Skin of body (tissue), 2 donors: ENCODE results near the gene LAMC3. TPM values are rescaled to one million over a fixed set of nuclear protein-coding genes. Genes with fewer than 3 reads are reported as not detected.
"Not testable (repeated sequence)": the region's sequence is repeated elsewhere in the genome, so short reads cannot be mapped to it uniquely, and the experiment has no call there.

Source experiments
- DNase-seq: peaks from one replicate; lab custom pipeline; 2025; lab: John Stamatoyannopoulos, UW
- total RNA-seq: library from RNA; depleted of rRNA; stranded (reverse); fragments of >200 nt; gene quantifications from one replicate; pipeline ENCODE4 v1.2.3, GENCODE V29; 2014

LAMC3 gene
- total RNA-seq, 1 donor from 2014 or later = 8.1 TPM

GRCh38 chr9:130991778-130992681 is 16.9 kb upstream of the LAMC3 start:
- DNase-seq = no peak

GRCh38 chr9:130992682-130993032 is 16.3 kb upstream of the LAMC3 start:
- no peak for DNase-seq

- no peak for DNase-seq
Observed at GRCh38 chr9:130993303-130994030, 15.5 kb upstream of the LAMC3 start.

DNA sequence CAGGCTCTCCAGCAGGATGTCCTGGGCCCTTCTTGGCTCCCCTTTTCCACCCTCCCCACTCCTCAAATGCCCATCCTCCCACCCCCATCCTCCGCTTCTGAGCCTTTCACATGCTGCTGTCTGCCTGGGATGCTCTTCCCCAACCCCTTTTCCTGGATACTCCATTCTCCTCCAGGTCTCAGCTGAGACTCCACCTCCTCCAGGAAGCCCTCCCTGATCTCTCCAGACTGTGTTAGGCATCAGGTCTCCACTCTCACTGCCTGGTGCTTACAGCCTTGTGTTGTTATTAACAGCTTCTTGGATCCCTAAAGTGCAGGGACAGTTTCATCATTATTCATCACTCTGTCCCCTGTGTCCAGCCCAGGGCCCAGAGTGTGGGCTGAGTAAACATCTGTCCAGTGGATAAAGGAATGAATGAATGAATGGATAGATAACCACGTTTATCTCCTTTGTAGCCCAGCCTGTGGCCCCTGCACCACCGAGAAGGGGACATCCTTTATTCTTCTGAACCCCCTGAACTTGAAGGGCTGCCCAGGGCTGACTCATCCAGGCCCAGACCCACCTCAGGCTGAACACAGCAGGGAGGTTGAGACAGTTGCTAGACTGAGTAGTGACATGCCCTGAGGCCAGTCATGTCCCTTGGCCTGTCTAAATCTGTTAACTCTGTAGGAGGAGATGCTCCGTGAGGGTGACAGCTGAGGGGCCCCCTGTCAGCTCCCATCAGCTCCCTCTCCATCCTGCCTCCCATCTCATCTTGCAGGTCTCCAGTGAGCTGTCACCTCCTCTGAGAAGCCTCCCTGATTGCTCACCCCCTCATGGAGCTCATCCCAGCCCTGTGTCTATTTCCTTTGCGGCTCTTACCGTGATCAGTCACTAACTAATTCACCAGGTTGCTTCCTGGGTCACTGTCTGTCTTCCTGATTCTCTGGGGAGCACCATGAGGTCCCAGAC is 14.6 kb upstream of the LAMC3 start:
- DNase-seq = no peak

DNA sequence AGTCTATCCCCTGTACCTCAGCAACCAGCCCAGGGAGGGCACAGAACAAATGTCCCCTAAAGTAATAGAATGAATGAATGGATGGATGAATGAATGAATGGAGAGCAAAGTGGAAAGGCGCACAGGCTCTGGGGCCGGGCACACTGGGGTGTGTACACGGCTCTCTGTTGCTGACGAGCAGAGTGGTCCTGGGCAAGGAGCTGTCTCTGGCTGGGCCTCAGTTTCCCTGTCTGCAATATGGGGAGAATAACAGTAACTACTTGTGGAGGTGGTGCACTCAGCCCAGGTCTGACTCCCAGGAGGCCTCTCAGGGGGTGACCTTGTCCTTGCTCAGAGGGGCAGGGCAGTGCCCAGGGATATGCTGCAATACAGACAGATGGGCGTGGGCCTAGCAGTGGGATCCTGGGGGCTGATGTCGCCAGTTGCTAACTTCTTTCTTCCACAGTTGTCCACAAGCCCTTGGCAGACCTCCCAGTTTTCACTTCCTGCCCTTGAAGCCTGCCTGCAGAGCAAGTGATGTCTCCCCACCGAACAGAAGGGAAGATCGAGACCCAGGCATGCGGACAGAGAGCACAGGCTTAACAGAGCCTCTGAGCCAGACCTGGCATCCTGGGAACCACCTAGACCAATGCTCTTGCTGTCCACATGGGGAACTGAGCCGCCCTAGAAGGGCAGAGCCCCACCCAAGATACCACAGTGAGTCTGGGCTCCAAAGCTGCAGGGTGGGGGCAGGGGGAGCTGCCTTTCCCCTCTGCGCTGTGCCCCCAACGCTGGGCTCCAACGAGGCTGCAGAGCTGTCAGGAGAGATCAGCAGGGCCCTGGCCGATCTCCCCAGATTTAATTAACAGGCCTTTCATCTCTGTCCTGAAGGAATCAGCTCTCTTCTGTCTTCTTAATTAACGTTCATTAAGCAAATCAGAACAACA is 13.6 kb upstream of the LAMC3 start:
- peak; percentile 20 for DNase-seq

DNA sequence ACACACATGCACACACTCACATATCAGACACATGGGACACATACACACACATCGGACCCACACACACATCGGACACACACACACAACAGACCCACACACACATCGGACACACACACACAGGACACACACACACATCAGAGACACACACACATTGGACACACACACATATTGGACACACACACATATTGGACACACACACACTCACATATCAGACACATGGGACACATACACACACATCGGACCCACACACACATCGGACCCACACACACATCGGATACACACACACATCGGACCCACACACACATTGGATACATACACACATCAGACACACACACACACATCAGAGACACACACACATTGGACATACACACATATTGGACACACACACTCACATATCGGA is 12.8 kb upstream of the LAMC3 start:
- DNase-seq = no peak

- DNase-seq = no peak
Observed at GRCh38 chr9:130996676-130997394, 12.1 kb upstream of the LAMC3 start.

DNA sequence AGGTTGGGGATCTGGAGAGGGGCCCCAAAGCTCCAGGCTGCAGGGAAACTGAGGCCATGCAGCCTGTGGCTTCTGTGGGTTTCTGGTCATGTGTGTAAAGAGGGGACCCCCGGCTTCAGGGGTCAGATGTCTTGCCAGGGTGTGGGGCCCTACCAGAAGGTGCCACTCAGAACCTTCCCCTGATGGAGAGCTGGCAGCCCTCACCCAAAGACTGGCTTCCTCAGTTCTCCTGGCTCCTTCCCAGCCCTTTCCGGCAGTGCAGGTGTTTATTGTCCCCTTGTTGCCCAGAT is 11.6 kb upstream of the LAMC3 start:
- DNase-seq = no peak

DNA sequence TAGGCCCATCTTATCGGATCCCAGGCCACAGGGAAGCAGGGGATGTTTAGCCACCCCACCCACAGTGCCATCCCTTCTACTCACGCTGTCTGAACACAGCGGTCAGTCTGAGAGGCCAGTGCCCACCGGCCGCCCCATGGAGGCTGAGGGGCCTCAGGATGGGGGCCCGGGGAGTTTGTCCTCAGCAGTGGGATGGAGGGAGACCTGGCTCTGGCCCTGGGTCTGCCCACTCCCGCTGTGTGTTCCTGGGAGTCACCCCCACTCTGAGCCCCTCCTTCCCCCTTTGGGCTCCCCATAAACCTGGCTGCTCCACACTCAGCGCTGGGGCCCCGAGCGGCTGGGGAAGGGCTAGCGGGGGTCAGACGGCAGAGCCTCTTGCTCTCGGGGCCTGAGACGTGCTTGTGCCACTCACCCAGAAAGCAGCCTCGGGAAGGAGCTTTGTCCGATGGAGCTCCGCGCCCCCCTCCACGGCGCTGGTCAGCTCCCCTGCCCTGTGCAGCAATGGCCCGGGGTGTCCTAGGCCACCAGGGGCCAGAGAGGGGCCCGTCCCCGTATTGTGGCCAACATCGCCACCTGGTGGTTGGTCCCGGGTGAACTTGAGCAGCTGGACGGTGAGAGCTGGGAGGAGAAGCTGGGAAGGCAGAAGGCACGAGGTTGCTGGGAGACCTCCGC is 10.9 kb upstream of the LAMC3 start:
- no peak for DNase-seq

GRCh38 chr9:130998597-130999244 is 10.3 kb upstream of the LAMC3 start:
- DNase-seq = no peak

GRCh38 chr9:130999245-130999623 is 9.7 kb upstream of the LAMC3 start:
- DNase-seq = no peak

DNA sequence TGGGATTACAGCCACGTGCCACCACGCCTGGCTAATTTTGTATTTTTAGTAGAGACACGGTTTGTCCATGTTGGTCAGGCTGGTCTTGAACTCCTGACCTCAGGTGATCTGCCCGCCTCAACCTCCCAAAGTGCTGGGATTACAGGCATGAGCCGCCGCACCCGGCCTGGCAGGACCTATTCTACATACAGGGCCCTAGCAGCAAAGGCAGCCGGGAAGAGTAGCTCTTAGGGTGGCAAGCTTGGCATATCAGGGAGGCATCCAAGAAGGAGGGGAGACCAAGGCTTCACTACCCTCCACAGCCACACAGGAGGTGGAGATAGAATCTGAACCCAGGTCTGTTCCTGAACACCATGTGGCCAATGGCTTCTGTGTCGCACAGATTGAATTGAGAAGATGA is 8.4 kb upstream of the LAMC3 start:
- DNase-seq = not testable (repeated sequence)

DNA sequence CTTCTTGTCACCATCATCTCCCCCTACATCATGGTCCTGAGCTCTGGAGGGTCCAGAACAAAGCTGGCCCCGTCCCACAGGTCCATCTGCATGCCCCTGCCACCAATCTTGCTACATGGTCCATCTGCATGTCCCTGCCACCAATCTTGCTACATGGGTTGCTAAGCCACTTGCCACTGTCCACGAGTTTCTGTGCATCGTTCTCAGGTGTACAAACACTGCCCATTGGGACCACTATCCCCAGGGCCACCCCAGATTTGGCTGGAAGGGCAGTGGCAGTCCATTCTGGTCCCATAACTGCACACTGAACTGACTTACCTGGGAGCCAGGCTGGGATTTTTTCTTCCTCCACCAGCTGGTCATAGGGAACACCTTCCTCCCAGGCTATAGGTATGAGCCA is 8.0 kb upstream of the LAMC3 start:
- no peak for DNase-seq

GRCh38 chr9:131001990-131002389 is 7.0 kb upstream of the LAMC3 start:
- DNase-seq = no peak

DNA sequence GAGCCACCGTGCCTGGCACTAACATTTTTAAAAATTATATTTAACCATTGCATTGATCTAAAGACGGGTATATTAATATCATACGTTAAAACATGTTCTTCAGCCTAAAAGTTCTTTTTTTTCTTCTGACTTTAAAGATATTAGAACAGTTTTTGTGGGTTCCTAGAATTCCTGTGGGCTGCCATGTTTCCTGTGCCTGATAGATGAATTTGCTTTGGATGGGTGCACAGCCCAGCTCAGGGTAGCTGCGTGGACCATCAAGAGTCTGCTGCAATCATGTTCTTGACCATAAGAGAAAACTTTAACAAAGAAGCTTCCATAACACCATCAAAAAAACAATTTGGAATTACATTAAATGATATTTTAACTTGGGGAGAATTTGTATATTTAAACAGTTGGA is 2.4 kb upstream of the LAMC3 start:
- DNase-seq = no peak

- DNase-seq = no peak
Observed at GRCh38 chr9:131008086-131008485, 888 bp upstream of the LAMC3 start.

DNA sequence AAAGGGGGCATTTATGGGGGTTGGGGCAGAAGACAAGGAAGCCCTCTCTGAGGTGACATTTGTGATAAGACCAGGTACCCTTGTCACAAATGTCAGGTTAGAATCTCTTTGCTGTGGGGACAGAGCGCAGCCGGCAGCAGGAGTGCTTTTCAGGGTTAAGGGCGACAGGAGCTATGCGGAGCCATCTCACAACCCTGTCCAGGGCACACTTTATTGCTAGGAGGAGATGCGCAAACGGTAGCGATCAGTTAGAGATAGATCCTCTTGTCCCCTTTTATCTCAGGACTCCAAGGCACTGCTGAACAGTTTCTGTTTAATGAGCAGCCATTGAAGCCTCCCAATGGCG is 438 bp upstream of the LAMC3 start:
- no peak for DNase-seq

GRCh38 chr9:131010482-131011273 is 1.7 kb downstream of the LAMC3 start:
- DNase-seq = no peak
